ENCODE measurements around the gene TBC1D22A. TPM values are rescaled to one million over a fixed set of nuclear protein-coding genes. Genes with fewer than 3 reads are reported as not detected.

The TBC1D22A gene
- total RNA-seq, 1 donor from 2014 or later, result 87.8 TPM

GRCh38 chr22:47219789-47220188 lies 457.3 kb downstream of the TBC1D22A start:
- no peak for TF ChIP-seq CTCF (IDR thresholded peaks at IDR 0.05)
- Histone ChIP-seq H3K27ac (no peak overlapping the region), H3K4me3 (no peak overlapping the region), H3K4me1 (no peaks in the 10 kb centered on the region), H3K36me3 (no peaks in the 10 kb centered on the region), H3K27me3 (no peaks in the 10 kb centered on the region), H3K9me3 (no peaks in the 10 kb centered on the region)
- DNase-seq (ENCODE audit: low spot score in 2 of 2), result peak in 1 of 2 donors; percentile 46
- intact Hi-C loops (cut with DNase I), result no loop called here

GRCh38 chr22:47220752-47221151 lies 458.3 kb downstream of the TBC1D22A start:
- H3K27me3 ChIP-seq, result no peaks in the 10 kb centered on the region
- TF ChIP-seq CTCF (IDR thresholded peaks at IDR 0.05), result no peak

GRCh38 chr22:47221840-47222615 lies 459.6 kb downstream of the TBC1D22A start:
- no peaks in the 10 kb centered on the region for H3K27me3 ChIP-seq
- H3K27ac ChIP-seq, result no peak overlapping the region
- intact Hi-C loops (cut with DNase I), result no loop called here
- no peak for DNase-seq (ENCODE audit: low spot score in 2 of 2)
- H3K4me3 ChIP-seq, result no peak overlapping the region
- no peaks in the 10 kb centered on the region for H3K9me3 ChIP-seq
- no peaks in the 10 kb centered on the region for H3K4me1 ChIP-seq
- no peak for TF ChIP-seq CTCF (IDR thresholded peaks at IDR 0.05)
- no peaks in the 10 kb centered on the region for H3K36me3 ChIP-seq

More at GRCh38 chr22:47220752-47221151, 458.3 kb downstream of the TBC1D22A start:
- Histone ChIP-seq H3K4me3 (no peak overlapping the region), H3K4me1 (no peaks in the 10 kb centered on the region), H3K27ac (no peak overlapping the region), H3K9me3 (no peaks in the 10 kb centered on the region), H3K36me3 (no peaks in the 10 kb centered on the region)
- intact Hi-C loops (cut with DNase I), result no loop called here
- DNase-seq (ENCODE audit: low spot score in 2 of 2), result no peak

Other genes with a start within 250 kb of the TBC1D22A start
- gene CELSR1, start 225.0 kb upstream of the TBC1D22A start, total RNA-seq, result 10.5 TPM
- gene GRAMD4, start 142.3 kb upstream of the TBC1D22A start, total RNA-seq, result 20.2 TPM
- gene CERK, start 24.4 kb upstream of the TBC1D22A start, total RNA-seq, result 27.5 TPM

Data from ascending aorta (tissue), 2 donors.